GM18873 (cell line): ENCODE results near the gene TMEM255B.
"Not testable (repeated sequence)": the region's sequence is repeated elsewhere in the genome, so short reads cannot be mapped to it uniquely, and the experiment has no call there.

Source experiments
- ATAC-seq: cut with Tn5 transposase; IDR thresholded peaks from one replicate; pipeline ENCODE4 v1.9.1; 2021; ENCODE audit warnings: mild to moderate bottlenecking, moderate library complexity, moderate number of reproducible peaks; ENCODE audit not compliant: unreplicated experiment, low FRiP score

The TMEM255B gene

DNA sequence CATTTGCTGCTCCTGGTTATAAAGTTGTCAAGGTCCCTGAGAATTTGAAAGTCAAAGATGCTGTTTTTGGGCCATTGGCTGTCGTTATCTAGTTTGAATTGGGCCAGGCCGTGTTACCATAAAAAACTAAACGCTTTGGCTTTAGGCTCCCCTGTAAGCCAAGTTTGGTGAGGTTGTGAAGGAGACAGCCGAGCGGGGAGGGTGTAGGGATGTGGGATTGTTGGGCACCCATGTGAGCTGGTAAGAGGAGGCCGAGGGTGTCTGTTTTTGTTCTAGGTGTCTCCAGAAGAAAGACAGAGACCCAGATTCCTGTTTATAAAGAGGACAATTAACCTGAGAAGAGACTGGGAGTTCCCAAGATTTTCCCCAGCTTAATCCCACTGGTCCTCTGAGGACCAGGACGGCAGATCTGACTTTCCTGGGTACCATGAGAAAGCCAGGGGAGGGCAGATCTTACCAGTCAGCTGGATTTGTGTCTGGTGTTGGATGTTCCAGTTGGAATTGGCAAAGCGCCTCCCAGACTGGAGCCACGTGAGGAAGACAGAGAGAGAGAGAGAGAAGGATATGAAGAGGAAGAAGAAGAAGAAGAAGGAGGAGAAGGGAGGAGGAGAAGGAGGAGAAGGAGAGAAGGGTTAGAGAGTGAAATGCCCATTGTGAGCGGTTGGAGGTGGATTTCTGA is 25.1 kb downstream of the TMEM255B start:
- ATAC-seq, result no peak

- no peak for ATAC-seq
Measured at GRCh38 chr13:113784645-113785024, 25.6 kb downstream of the TMEM255B start.

GRCh38 chr13:113785051-113786010 is 26.3 kb downstream of the TMEM255B start:
- ATAC-seq, result no peak

GRCh38 chr13:113786262-113786841 is 27.3 kb downstream of the TMEM255B start:
- no peak for ATAC-seq

DNA sequence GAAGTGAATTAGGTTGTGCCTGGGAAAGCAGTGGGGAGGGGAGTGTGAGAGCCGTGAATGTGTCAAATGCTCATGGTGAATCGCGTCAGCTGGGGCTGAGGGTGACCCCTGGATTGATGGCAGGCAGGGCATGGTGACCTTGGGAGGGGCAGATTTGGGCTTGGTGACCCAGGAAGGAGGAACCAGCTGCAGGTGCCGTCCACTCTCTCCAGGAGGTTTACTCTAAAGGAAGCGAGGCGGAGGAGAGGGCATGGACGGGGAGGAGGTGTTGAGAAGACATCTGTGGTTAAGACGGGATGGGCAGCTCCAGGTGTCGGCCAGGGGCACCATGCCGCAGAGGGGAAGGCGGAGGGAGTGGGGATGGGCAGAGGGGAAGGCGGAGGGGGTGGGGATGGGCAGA is 28.7 kb downstream of the TMEM255B start:
- ATAC-seq, result no peak

GRCh38 chr13:113788413-113789135 is 29.5 kb downstream of the TMEM255B start:
- no peak for ATAC-seq

- ATAC-seq, result no peak
Measured at GRCh38 chr13:113789167-113789566, 30.1 kb downstream of the TMEM255B start.

GRCh38 chr13:113789931-113790330 is 30.9 kb downstream of the TMEM255B start:
- not testable (repeated sequence) for ATAC-seq

GRCh38 chr13:113791226-113791625 is 32.2 kb downstream of the TMEM255B start:
- ATAC-seq, result no peak

DNA sequence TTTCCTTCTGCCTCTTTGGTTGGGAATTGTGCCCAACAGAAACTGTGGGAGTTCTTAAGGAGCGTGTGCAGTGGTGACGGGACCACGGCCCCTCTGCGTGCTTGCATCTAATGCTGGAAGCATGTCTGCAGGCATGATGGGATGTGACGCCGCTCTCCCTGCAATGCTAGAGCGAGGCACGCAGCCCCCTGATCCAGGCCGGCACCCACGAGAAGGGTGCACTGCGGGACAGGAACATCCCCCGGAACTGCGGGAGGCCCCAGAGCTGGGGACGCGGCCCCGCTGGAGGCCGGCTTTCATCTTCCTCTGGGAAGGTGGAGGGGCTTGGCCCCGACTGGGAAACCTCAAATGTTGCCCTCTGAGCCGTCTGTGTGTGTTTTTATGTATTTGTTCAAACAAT is 32.7 kb downstream of the TMEM255B start:
- no peak for ATAC-seq

- no peak for ATAC-seq
Measured at GRCh38 chr13:113792236-113792770, 33.3 kb downstream of the TMEM255B start.

DNA sequence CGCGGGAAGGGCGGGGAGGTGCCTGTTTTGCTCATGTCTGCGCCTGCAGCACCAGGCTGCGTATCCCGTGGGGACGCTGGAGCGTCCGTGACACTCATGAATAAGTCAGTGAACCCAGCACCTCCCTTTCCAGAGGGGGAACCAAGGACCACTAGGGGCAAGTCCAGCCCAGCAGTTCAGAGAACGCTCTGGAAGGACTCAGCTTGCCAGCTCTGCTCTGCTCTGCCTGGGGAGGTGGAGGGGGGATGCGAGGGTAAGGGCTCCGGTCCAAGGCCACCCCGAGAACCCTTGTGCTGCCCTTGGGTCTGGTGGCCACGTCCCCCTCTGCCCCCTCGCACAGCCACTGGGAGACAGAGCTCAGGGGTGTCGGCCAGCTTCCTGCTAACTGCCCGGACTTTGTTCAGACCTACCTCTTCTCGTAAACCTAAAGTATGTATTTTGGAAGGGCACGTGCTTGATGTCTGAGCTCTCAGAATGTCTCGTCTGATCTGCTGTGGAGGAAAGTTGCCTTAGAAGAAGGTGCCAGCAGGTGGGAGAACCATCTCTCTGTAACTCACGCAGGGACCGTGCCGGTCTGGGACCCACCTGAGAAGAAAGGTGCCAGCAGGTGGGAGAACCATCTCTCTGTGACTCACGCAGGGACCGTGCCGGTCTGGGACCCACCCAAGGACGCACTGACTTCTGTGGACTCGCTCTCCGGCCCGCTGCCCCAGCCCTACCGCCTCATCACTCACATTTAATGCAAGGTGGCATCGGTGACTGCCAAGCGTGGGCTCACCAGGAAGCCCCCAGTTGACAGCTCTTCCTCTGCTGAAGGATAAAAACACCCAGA is 34.1 kb downstream of the TMEM255B start:
- no peak for ATAC-seq

- ATAC-seq, result no peak
Measured at GRCh38 chr13:113793718-113794085, 34.7 kb downstream of the TMEM255B start.

DNA sequence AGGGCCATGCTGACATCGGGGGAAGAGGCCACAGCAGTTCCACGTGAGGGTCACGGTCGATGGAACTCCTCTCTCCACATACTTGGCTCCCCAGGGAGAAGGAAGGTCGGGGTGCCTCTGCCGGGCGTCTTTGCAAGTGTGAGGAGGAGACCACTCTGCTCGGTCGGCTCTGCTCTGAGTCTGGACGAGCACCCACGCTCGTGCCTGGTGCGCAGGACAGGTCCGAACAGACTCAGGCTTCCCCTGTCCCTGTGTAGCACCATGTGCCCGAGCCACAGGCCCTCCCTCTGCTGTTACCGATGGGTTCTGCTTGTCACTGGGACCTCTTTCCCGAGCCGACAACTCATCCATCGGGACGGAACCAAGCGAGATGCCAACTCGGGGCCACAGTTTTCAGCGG is 35.1 kb downstream of the TMEM255B start:
- no peak for ATAC-seq

- ATAC-seq, result no peak
Measured at GRCh38 chr13:113794764-113795173, 35.7 kb downstream of the TMEM255B start.

DNA sequence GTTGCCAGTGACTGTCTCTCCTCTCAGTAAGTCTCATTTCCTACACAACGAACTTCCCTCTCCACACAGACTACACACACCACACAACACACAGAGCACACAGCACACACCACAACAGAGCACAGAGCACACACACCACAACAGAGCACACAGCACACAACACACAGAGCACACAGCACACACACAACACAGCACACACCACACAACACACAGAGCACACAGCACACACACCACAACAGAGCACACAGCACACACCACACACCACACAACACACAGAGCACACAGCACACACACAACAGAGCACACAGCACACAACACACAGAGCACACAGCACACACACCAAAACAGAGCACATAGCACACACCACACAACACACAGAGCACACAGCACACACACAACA is 36.3 kb downstream of the TMEM255B start:
- not testable (repeated sequence) for ATAC-seq

DNA sequence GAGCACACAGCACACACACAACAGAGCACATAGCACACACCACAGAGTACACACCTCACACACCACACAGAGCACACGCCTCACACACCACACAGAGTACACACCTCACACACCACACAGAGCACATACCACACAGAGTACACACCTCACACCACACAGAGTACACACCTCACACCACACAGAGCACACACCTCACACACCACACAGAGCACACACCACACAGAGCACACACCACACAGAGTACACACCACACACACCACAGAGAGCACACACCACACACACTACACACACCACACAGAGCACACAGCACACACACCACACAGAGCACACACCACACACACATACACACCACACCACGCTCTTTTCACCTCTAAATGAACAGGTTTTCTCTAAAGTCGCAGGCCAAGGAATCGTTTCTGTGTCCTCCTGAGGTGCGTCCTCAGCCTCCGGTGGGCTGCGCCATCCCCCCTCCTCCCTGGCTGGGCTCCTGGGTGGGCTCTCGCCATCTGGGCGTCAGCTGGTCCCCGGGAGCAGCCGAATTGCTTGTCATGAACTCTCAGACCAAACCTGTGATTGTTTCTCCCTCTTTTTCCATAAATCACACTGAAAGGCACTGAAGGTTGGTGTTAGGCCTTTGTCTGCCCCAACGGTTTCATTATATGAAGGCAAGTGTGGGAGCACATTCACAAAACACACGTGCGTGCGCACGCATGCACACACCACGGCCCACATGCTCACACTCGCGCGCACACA is 37.4 kb downstream of the TMEM255B start:
- no peak for ATAC-seq

GRCh38 chr13:113796964-113797676 is 38.1 kb downstream of the TMEM255B start:
- no peak for ATAC-seq
